GM23248 (cell line): Measurements from ENCODE around the gene AP5B1.

ENCODE experiments used
- EZH2 ChIP-seq: fragments of 200-600 bp; sonication (generic); IDR thresholded peaks from 2 replicates; pipeline ENCODE4 v1.6.1; 2018; ENCODE audit warnings: antibody characterized with exemption, mild to moderate bottlenecking; ENCODE audit not compliant: insufficient read depth, poor library complexity, severe bottlenecking
- EZH2phosphoT487 ChIP-seq: fragments of 200-600 bp; sonication (generic); IDR thresholded peaks from 2 replicates; pipeline ENCODE4 v1.6.1; 2018; ENCODE audit warnings: antibody characterized with exemption, moderate library complexity, mild to moderate bottlenecking, low read depth; ENCODE audit not compliant: insufficient read depth

DNA sequence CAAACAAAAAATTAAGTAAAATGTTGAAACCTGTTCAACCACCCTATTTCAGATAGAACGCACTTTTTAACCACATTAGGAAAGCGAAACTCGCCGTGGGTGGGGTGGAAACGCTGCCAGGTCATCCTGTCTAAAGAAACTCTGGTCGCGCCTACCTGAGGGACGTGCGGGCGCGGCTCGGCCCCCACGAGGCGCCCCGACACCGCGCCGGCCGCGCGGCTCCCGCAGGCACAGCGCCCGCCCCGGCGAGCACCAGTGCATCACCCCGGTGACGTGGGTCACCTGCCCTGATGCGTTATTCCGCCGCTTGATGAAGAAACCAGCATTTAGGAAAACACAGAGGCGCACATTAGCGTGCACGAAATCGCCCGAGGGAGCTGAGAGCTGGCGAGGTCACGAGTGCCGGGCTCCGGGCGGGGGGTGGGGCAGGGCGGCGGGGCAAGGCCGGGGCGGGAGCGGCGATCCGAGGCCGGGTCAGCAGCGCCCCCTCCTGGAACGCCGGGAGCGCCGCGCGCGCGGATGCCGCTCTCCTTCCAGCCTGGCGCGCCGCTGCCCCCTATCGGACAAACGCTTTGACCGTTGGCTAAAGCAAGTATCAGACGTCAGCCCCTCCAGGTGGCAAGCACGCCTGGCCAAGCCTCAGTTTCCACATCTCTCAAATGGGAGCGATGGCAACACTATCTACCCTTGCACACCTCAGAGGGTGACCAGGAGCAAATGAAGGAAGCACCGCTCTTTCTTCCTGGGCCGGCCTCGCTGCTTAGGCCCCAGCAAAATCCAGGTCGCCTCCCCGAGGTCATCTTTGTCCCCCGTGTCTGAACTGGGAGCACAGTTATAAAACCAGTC, 37.3 kb upstream of the AP5B1 start:
- TF ChIP-seq EZH2phosphoT487 (no peak), EZH2 (no peak)
